Heart left ventricle (tissue), 16 donors: Measurements from ENCODE around the gene QSOX1. TPM values are rescaled to one million over a fixed set of nuclear protein-coding genes. Genes with fewer than 3 reads are reported as not detected.

Experiments
- ATAC-seq, 4 donors: fragments of 200-7000 bp; cut with Tn5 transposase; one replicate each; pipeline ENCODE4 v1.9.1; 2020 to 2022; ENCODE audit warnings: moderate library complexity in 4 of 4, mild to moderate bottlenecking in 3 of 4, moderate number of reproducible peaks in 1 of 4
- DNase-seq, 5 donors: peaks; one replicate each; pipeline ENCODE4 v3.0.0-alpha.2; 2020
- H3K27ac ChIP-seq, 12 donors: fragments of 200-600 bp; sonication (generic) in 4 of 12; one replicate each; pipeline versions ENCODE4 v1.5.0 to v1.8.0; 2016 to 2022; ENCODE audit warnings: mild to moderate bottlenecking in 2 of 12
- H3K27me3 ChIP-seq, 9 donors: fragments of 200-600 bp; sonication (generic) in 2 of 9; one replicate each; pipeline versions ENCODE4 v1.5.1 to v1.8.0; 2016 to 2022; ENCODE audit warnings: mild to moderate bottlenecking in 3 of 9
- H3K36me3 ChIP-seq, 9 donors: fragments of 200-600 bp; sonication (generic) in 2 of 9; one replicate each; pipeline versions ENCODE4 v1.5.0 to v1.8.0; 2018 to 2022; ENCODE audit warnings: mild to moderate bottlenecking in 2 of 9
- H3K4me1 ChIP-seq, 12 donors: fragments of 200-600 bp; sonication (generic) in 4 of 12; one replicate each; pipeline versions ENCODE4 v1.5.0 to v1.8.0; 2016 to 2022; ENCODE audit warnings: mild to moderate bottlenecking in 3 of 12
- H3K4me3 ChIP-seq, 12 donors: fragments of 200-600 bp; sonication (generic) in 4 of 12; one replicate each; pipeline versions ENCODE4 v1.5.0 to v1.8.0; 2017 to 2022; ENCODE audit warnings: mild to moderate bottlenecking in 9 of 12, moderate library complexity in 4 of 12
- H3K9me3 ChIP-seq, 12 donors: fragments of 200-600 bp; sonication (generic) in 4 of 12; one replicate each; pipeline versions ENCODE4 v1.5.0 to v1.8.0; 2016 to 2022; ENCODE audit warnings: mild to moderate bottlenecking in 1 of 12
- CTCF ChIP-seq, 12 donors: fragments of 200-600 bp; sonication (generic) in 4 of 12; IDR thresholded peaks; one replicate each; pipeline versions ENCODE4 v1.5.0 to v1.8.0; 2018 to 2022; ENCODE audit warnings: antibody characterized with exemption in 12 of 12, mild to moderate bottlenecking in 5 of 12
- POLR2A ChIP-seq, 2 donors: fragments of 450-650 bp; IDR thresholded peaks; one replicate each; pipeline ENCODE4 v1.6.1; 2017; ENCODE audit warnings: antibody characterized with exemption in 2 of 2, mild to moderate bottlenecking in 2 of 2, moderate library complexity in 2 of 2
- WGBS, 4 donors: extraction: QIAGEN DNeasy Blood & Tissue Kit in 2 of 4; methylation state at CpG; one replicate each; pipeline versions ENCODE4 v1.1.5 to v1.1.7; 2013 to 2018; 5-methylcytosine and 5-hydroxymethylcytosine counted together
- intact Hi-C, 10 donors: fragments of 100-400 bp; cut with DNase I; formaldehyde crosslinking; loops; one replicate each; pipeline versions ENCODE4 v1.11.1 to v1.14.2; 2022
- polyA plus RNA-seq, 2 donors: library from polyadenylated mRNA; stranded (reverse); fragments of 200-250 nt; gene quantifications; one replicate each; pipeline ENCODE4 v1.2.3, GENCODE V29; 2013
- total RNA-seq, 9 donors: library from RNA; depleted of rRNA in 2 of 9; stranded (reverse); fragments of >200 nt in 2 of 9; fragmentation: NEBNext Ultra II Directional in 3 of 9; extraction: Animal tissue kit (Norgen Biotek cat#: 25700) in 3 of 9; gene quantifications; one replicate each; pipeline versions ENCODE4 v1.1.0 to v1.2.4, GENCODE V29; 2016 to 2023
- donor health status: ischemic (EF 13 %, LVEDD 7.1; RV severe dilation, severe dysfunction).
- donor health status: healthy with polysubstance abuse.
- donor health status: DM: no; HTN: yes; CAD: no.
- donor health status: DM: no; HTN: no; CAD: no.
- donor health status: ischemic (EF 25% LVEDD 6.9; RV normal size, moderate dysfunction).
- donor health status: ischemic (EF 25% LVEDD 5.7; RV mildly dilated, moderate dysfunction).
- donor health status: healthy.
- donor health status: DM: yes; HTN: yes; CAD: no.
- donor health status: ischemic (EF 35%, LVEDD 5.7; RV mildly dilated, moderate dysfunction).
- donor health status: nonischemic (EF 11% LVEDD 7.7; RV severe dilation, severe dysfunction).
- donor health status: DM: yes; HTN: yes; CAD: no.
- donor health status: PGD.
- donor health status: ischemic (EF 29% LVEDD 5.4; RV normal size, mild dysfunction).
- donor health status: nonischemic (EF 23%, LVEDD 6.1; RV moderate dilation, normal function).

The QSOX1 gene
- total and polyA plus RNA-seq, 11 donors, result 62.3 to 250 (median 122) TPM

- Histone ChIP-seq H3K9me3 (no peaks in the 10 kb centered on the region), H3K27ac (no peak overlapping the region), H3K4me1 (no peaks in the 10 kb centered on the region), H3K36me3 (peaks cover 0 to 93% (median 85%) of the 10 kb centered on the region in 9 donors), H3K27me3 (no peaks in the 10 kb centered on the region), H3K4me3 (no peak overlapping the region)
- DNase-seq (peak in 3 of 5 donors; percentile 34 to 42 (median 41)), ATAC-seq (peak in 3 of 4 donors; percentile 48 to 66 (median 56))
- 56 to 62% (median 59%) methylated on average over 5 to 8 of the region's 8 CpGs for WGBS, 4 donors
- intact Hi-C loops, result loop anchor here in 9 of 10 donors (2.0 to 10.0 kb wide), 9 partner anchors 227 to 483 kb away; no protein-coding TSS in a partner anchor
- peak; percentile 8 to 62 (median 44) for TF ChIP-seq CTCF (IDR thresholded peaks at IDR 0.05)
- TF ChIP-seq POLR2A (IDR thresholded peaks at IDR 0.05), result no peak
Measured at GRCh38 chr1:180188091-180188506, 33.4 kb downstream of the QSOX1 start.

- Histone ChIP-seq H3K4me3 (no peak overlapping the region), H3K9me3 (no peaks in the 10 kb centered on the region), H3K27ac (no peak overlapping the region), H3K4me1 (no peaks in the 10 kb centered on the region), H3K36me3 (peaks cover 0 to 90% (median 83%) of the 10 kb centered on the region in 9 donors), H3K27me3 (no peaks in the 10 kb centered on the region)
- intact Hi-C loops, result loop anchor here in 9 of 10 donors (2.0 to 10.0 kb wide), 9 partner anchors 226 to 484 kb away; no protein-coding TSS in a partner anchor
- TF ChIP-seq POLR2A (IDR thresholded peaks at IDR 0.05) (no peak), CTCF (IDR thresholded peaks at IDR 0.05) (no peak)
- ATAC-seq (no peak), DNase-seq (no peak)
- 87 to 91% (median 89%) methylated on average over 8 of the region's 8 CpGs for WGBS, 4 donors
Measured at GRCh38 chr1:180188684-180189175, 34.1 kb downstream of the QSOX1 start.

GRCh38 chr1:180190091-180190490, 35.4 kb downstream of the QSOX1 start:
- intact Hi-C loops, result no loop called here
- no peak overlapping the region for H3K4me3 ChIP-seq
- H3K4me1 ChIP-seq, result no peaks in the 10 kb centered on the region
- 82 to 89% (median 89%) methylated on average over 5 of the region's 5 CpGs for WGBS, 4 donors
- no peaks in the 10 kb centered on the region for H3K27me3 ChIP-seq
- no peak overlapping the region for H3K27ac ChIP-seq
- ATAC-seq (no peak), DNase-seq (no peak)
- peaks cover 0 to 88% (median 72%) of the 10 kb centered on the region in 9 donors for H3K36me3 ChIP-seq
- TF ChIP-seq CTCF (IDR thresholded peaks at IDR 0.05), result no peak
- no peak for TF ChIP-seq POLR2A (IDR thresholded peaks at IDR 0.05)
- no peaks in the 10 kb centered on the region for H3K9me3 ChIP-seq

GRCh38 chr1:180192172-180192571, 37.5 kb downstream of the QSOX1 start:
- DNase-seq (peak in 1 of 5 donors; percentile 31), ATAC-seq (no peak)
- WGBS, 4 donors, result 93 to 96% (median 94%) methylated on average over 7 of the region's 7 CpGs
- no peaks in the 10 kb centered on the region for H3K9me3 ChIP-seq
- H3K4me3 ChIP-seq, result no peak overlapping the region
- H3K27ac ChIP-seq, result no peak overlapping the region
- no peaks in the 10 kb centered on the region for H3K27me3 ChIP-seq
- no peaks in the 10 kb centered on the region for H3K4me1 ChIP-seq
- intact Hi-C loops, result no loop called here
- peaks cover 0 to 87% (median 66%) of the 10 kb centered on the region in 9 donors for H3K36me3 ChIP-seq
- no peak for TF ChIP-seq POLR2A (IDR thresholded peaks at IDR 0.05)
- TF ChIP-seq CTCF (IDR thresholded peaks at IDR 0.05), result no peak
